ENCODE results near the gene ZFHX3. TPM values are rescaled to one million over a fixed set of nuclear protein-coding genes. Genes with fewer than 3 reads are reported as not detected.

Gene ZFHX3
- total RNA-seq, 2 experiments from 2014 or later, result 0.38 to 0.43 TPM

GRCh38 chr16:72908362-72909167 is 139.4 kb downstream of the ZFHX3 start:
- no peaks in the 10 kb centered on the region for H3K36me3 Mint-ChIP-seq (ENCODE audit: low read depth)
- H3K9me3 Mint-ChIP-seq, result no peaks in the 10 kb centered on the region
- H3K4me1 Mint-ChIP-seq, result no peaks in the 10 kb centered on the region
- no peak overlapping the region for H3K27ac Mint-ChIP-seq
- CTCF ChIA-PET, result no interaction called here
- H3K27me3 Mint-ChIP-seq, result no peaks in the 10 kb centered on the region
- DNase-seq, result no peak
- no peak overlapping the region for H3K4me3 Mint-ChIP-seq
- POLR2A ChIA-PET, result no interaction called here

GRCh38 chr16:72905581-72905980 is 142.3 kb downstream of the ZFHX3 start:
- Mint-ChIP-seq H3K36me3 (ENCODE audit: low read depth) (no peaks in the 10 kb centered on the region), H3K4me1 (no peaks in the 10 kb centered on the region), H3K27ac (no peak overlapping the region), H3K4me3 (no peak overlapping the region), H3K9me3 (no peaks in the 10 kb centered on the region), H3K27me3 (no peaks in the 10 kb centered on the region)
- POLR2A ChIA-PET, result no interaction called here
- no peak for DNase-seq
- CTCF ChIA-PET, result no interaction called here

- ChIA-PET CTCF (interaction anchor here (1.1 kb wide), 1 partner anchor 71 kb away, joined by 3 read pairs; no protein-coding TSS in a partner anchor), POLR2A (no interaction called here)
- Mint-ChIP-seq H3K4me1 (no peaks in the 10 kb centered on the region), H3K4me3 (no peak overlapping the region), H3K27ac (no peak overlapping the region), H3K36me3 (ENCODE audit: low read depth) (no peaks in the 10 kb centered on the region), H3K27me3 (no peaks in the 10 kb centered on the region), H3K9me3 (no peaks in the 10 kb centered on the region)
- DNase-seq, result no peak
These were observed 144.8 kb downstream of the ZFHX3 start for GRCh38 chr16:72903176-72903575.

- ChIA-PET POLR2A (no interaction called here), CTCF (no interaction called here)
- Mint-ChIP-seq H3K4me3 (no peak overlapping the region), H3K27ac (no peak overlapping the region), H3K4me1 (no peaks in the 10 kb centered on the region), H3K9me3 (no peaks in the 10 kb centered on the region), H3K27me3 (no peaks in the 10 kb centered on the region), H3K36me3 (ENCODE audit: low read depth) (no peaks in the 10 kb centered on the region)
- DNase-seq, result no peak
These were observed 145.7 kb downstream of the ZFHX3 start for GRCh38 chr16:72902206-72902605.

- CTCF ChIA-PET, result no interaction called here
- DNase-seq, result no peak
- Mint-ChIP-seq H3K4me1 (no peaks in the 10 kb centered on the region), H3K27ac (no peak overlapping the region), H3K27me3 (no peaks in the 10 kb centered on the region), H3K36me3 (ENCODE audit: low read depth) (no peaks in the 10 kb centered on the region), H3K4me3 (no peak overlapping the region), H3K9me3 (no peaks in the 10 kb centered on the region)
- POLR2A ChIA-PET, result no interaction called here
These were observed 146.8 kb downstream of the ZFHX3 start for GRCh38 chr16:72901000-72901627.

- H3K27me3 Mint-ChIP-seq, result no peaks in the 10 kb centered on the region
- no peaks in the 10 kb centered on the region for H3K4me1 Mint-ChIP-seq
- no peaks in the 10 kb centered on the region for H3K36me3 Mint-ChIP-seq (ENCODE audit: low read depth)
- H3K4me3 Mint-ChIP-seq, result no peak overlapping the region
- no peak for DNase-seq
- ChIA-PET CTCF (no interaction called here), POLR2A (no interaction called here)
- no peak overlapping the region for H3K27ac Mint-ChIP-seq
- no peaks in the 10 kb centered on the region for H3K9me3 Mint-ChIP-seq
These were observed 149.6 kb downstream of the ZFHX3 start for GRCh38 chr16:72898216-72898825.

GRCh38 chr16:72897707-72898106 is 150.2 kb downstream of the ZFHX3 start:
- H3K36me3 Mint-ChIP-seq (ENCODE audit: low read depth), result no peaks in the 10 kb centered on the region
- no peaks in the 10 kb centered on the region for H3K9me3 Mint-ChIP-seq
- no peak for DNase-seq
- no peaks in the 10 kb centered on the region for H3K27me3 Mint-ChIP-seq
- no peak overlapping the region for H3K27ac Mint-ChIP-seq
- POLR2A ChIA-PET, result no interaction called here
- H3K4me3 Mint-ChIP-seq, result no peak overlapping the region
- H3K4me1 Mint-ChIP-seq, result no peaks in the 10 kb centered on the region
- CTCF ChIA-PET, result no interaction called here

GRCh38 chr16:72896485-72897118 is 151.3 kb downstream of the ZFHX3 start:
- DNase-seq, result no peak
- H3K36me3 Mint-ChIP-seq (ENCODE audit: low read depth), result no peaks in the 10 kb centered on the region
- POLR2A ChIA-PET, result no interaction called here

GRCh38 chr16:72895951-72896350 is 152.0 kb downstream of the ZFHX3 start:
- H3K4me1 Mint-ChIP-seq, result no peaks in the 10 kb centered on the region
- no peaks in the 10 kb centered on the region for H3K36me3 Mint-ChIP-seq (ENCODE audit: low read depth)
- CTCF ChIA-PET, result no interaction called here

More at GRCh38 chr16:72896485-72897118, 151.3 kb downstream of the ZFHX3 start:
- no peaks in the 10 kb centered on the region for H3K27me3 Mint-ChIP-seq
- no peaks in the 10 kb centered on the region for H3K4me1 Mint-ChIP-seq
- H3K9me3 Mint-ChIP-seq, result no peaks in the 10 kb centered on the region
- CTCF ChIA-PET, result no interaction called here
- no peak overlapping the region for H3K4me3 Mint-ChIP-seq
- H3K27ac Mint-ChIP-seq, result no peak overlapping the region

GRCh38 chr16:72894293-72895151 is 153.4 kb downstream of the ZFHX3 start:
- Mint-ChIP-seq H3K27ac (no peak overlapping the region), H3K4me1 (no peaks in the 10 kb centered on the region), H3K9me3 (peaks cover 2% of the 10 kb centered on the region), H3K27me3 (no peaks in the 10 kb centered on the region), H3K36me3 (ENCODE audit: low read depth) (no peaks in the 10 kb centered on the region), H3K4me3 (no peak overlapping the region)
- ChIA-PET CTCF (no interaction called here), POLR2A (no interaction called here)
- DNase-seq, result no peak

More at GRCh38 chr16:72895951-72896350, 152.0 kb downstream of the ZFHX3 start:
- Mint-ChIP-seq H3K27me3 (no peaks in the 10 kb centered on the region), H3K27ac (no peak overlapping the region), H3K9me3 (no peaks in the 10 kb centered on the region), H3K4me3 (no peak overlapping the region)
- no peak for DNase-seq
- POLR2A ChIA-PET, result no interaction called here

GRCh38 chr16:72891291-72892227 is 156.4 kb downstream of the ZFHX3 start:
- no peak for DNase-seq
- Mint-ChIP-seq H3K4me1 (no peaks in the 10 kb centered on the region), H3K36me3 (ENCODE audit: low read depth) (no peaks in the 10 kb centered on the region), H3K27ac (no peak overlapping the region), H3K4me3 (no peak overlapping the region), H3K9me3 (peaks cover 8% of the 10 kb centered on the region), H3K27me3 (no peaks in the 10 kb centered on the region)
- ChIA-PET CTCF (interaction anchor here (1.6 kb wide), 1 partner anchor 35 kb away, joined by 4 read pairs; no protein-coding TSS in a partner anchor), POLR2A (no interaction called here)

GRCh38 chr16:72890587-72890986 is 157.3 kb downstream of the ZFHX3 start:
- Mint-ChIP-seq H3K4me3 (no peak overlapping the region), H3K4me1 (no peaks in the 10 kb centered on the region), H3K9me3 (peaks cover 8% of the 10 kb centered on the region), H3K27ac (no peak overlapping the region), H3K36me3 (ENCODE audit: low read depth) (no peaks in the 10 kb centered on the region), H3K27me3 (no peaks in the 10 kb centered on the region)
- CTCF ChIA-PET, result no interaction called here
- POLR2A ChIA-PET, result no interaction called here
- no peak for DNase-seq

Measured in activated CD4-positive, alpha-beta memory T cell treated with anti-CD3 and anti-CD28 coated beads, Interleukin-2, amount 10 ng/mL, durations not matched to agents 7 days and 5 days (primary cell).